ENCODE measurements around the gene SSTR1.

SSTR1 gene

GRCh38 chr14:38197001-38197783, 10.5 kb upstream of the SSTR1 start:
- TF ChIP-seq CTCF (IDR thresholded peaks at IDR 0.05; ENCODE audit: borderline replicate concordance, control extremely low read depth, extremely low read depth, insufficient read depth, missing control alignments) = no peak
- DNase-seq (ENCODE audit: low spot score) = no peak
- in situ Hi-C loops (cut with MboI; ENCODE audit: low sequenced_read_pairs, unreplicated experiment) = no loop called here

- no peak for DNase-seq (ENCODE audit: low spot score)
- in situ Hi-C loops (cut with MboI; ENCODE audit: low sequenced_read_pairs, unreplicated experiment) = no loop called here
- no peak for TF ChIP-seq CTCF (IDR thresholded peaks at IDR 0.05; ENCODE audit: borderline replicate concordance, control extremely low read depth, extremely low read depth, insufficient read depth, missing control alignments)
These were observed 9.8 kb upstream of the SSTR1 start for GRCh38 chr14:38197784-38198335.

GRCh38 chr14:38198425-38198824, 9.3 kb upstream of the SSTR1 start:
- TF ChIP-seq CTCF (IDR thresholded peaks at IDR 0.05; ENCODE audit: borderline replicate concordance, control extremely low read depth, extremely low read depth, insufficient read depth, missing control alignments) = no peak
- no peak for DNase-seq (ENCODE audit: low spot score)
- in situ Hi-C loops (cut with MboI; ENCODE audit: low sequenced_read_pairs, unreplicated experiment) = no loop called here

- DNase-seq (ENCODE audit: low spot score) = no peak
- in situ Hi-C loops (cut with MboI; ENCODE audit: low sequenced_read_pairs, unreplicated experiment) = no loop called here
- no peak for TF ChIP-seq CTCF (IDR thresholded peaks at IDR 0.05; ENCODE audit: borderline replicate concordance, control extremely low read depth, extremely low read depth, insufficient read depth, missing control alignments)
These were observed 8.6 kb upstream of the SSTR1 start for GRCh38 chr14:38199076-38199475.

GRCh38 chr14:38199739-38200138, 8.0 kb upstream of the SSTR1 start:
- DNase-seq (ENCODE audit: low spot score) = no peak
- no peak for TF ChIP-seq CTCF (IDR thresholded peaks at IDR 0.05; ENCODE audit: borderline replicate concordance, control extremely low read depth, extremely low read depth, insufficient read depth, missing control alignments)
- in situ Hi-C loops (cut with MboI; ENCODE audit: low sequenced_read_pairs, unreplicated experiment) = no loop called here

GRCh38 chr14:38201137-38201828, 6.4 kb upstream of the SSTR1 start:
- in situ Hi-C loops (cut with MboI; ENCODE audit: low sequenced_read_pairs, unreplicated experiment) = no loop called here
- no peak for TF ChIP-seq CTCF (IDR thresholded peaks at IDR 0.05; ENCODE audit: borderline replicate concordance, control extremely low read depth, extremely low read depth, insufficient read depth, missing control alignments)
- DNase-seq (ENCODE audit: low spot score) = no peak

Data from GM13976 (cell line).